Measurements from ENCODE around the gene ABHD1.
"Not testable (repeated sequence)": the region's sequence is repeated elsewhere in the genome, so short reads cannot be mapped to it uniquely, and the experiment has no call there.

The ABHD1 gene

DNA sequence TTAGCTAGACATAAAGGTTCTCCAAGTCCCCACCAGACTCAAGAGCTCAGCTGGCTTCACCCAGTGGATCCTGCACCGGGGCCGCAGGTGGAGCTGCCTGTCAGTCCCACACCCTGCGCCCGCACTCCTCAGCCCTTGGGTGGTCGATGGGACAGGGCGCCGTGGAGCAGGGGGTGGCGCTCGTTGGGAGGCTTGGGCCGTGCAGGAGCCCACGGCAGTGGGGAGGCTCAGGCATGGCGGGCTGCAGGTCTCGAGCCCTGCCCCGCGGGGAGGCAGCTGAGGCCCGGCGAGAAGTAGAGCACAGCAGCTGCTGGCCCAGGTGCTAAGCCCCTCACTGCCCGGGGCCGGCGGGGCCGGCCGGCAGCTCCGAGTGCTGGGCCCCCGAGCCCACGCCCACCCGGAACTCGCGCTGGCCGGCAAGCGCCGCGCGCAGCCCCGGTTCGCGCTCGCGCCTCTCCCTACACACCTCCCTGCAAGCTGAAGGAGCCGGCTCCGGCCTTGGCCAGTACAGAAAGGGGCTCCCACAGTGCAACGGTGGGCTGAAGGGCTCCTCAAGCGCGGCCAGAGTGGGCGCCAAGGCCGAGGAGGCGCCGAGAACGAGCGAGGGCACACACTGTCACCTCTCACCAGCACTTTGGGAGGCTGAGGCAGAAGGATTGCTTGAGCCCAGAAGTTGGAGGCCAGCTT lies 12.1 kb upstream of the ABHD1 start:
- DNase-seq = not testable (repeated sequence)

DNA sequence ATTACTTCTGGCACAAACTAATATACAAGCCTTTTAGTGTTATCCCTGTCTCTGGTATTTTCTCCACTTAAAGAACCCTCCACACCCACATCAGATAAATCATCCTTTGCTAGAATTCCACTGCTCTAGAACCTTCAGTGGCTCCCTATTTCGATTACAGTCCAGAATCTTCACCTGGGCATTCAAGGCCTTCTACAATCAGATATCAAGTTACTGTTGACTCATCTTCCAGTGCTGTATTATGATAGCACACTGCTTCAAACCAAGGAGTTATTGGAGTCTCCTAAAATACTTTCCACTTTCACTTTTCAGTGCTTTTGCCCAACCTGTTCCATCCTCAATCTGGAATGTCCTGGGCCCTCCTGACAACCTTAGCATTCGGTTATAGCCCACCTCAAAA lies 8.1 kb upstream of the ABHD1 start:
- DNase-seq = no peak

DNA sequence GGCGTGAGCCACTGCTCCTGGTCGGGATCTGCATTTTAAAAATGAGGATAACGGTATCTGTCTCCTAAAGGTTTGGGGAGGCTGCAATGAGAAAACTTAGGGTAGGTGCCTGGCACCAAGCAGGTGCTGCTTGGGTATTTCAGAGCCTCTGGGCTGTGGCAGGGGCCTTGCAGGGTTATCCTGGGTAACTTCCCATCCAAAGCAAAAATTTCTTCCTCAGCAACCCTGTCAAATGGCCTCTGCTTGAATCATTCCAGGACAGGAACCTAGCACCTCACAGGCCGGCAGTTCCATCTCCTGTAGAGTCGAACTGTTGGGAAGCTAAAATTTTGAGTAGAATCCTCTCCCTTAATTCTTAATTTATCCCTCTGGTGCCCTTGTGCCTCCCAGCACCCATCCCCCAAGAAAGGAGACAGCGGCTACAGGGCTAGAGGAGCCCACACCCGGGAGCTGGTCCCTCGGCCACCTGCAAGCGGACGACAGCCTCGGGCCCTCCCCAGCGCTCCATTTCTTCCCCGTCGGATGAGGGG lies 5.6 kb upstream of the ABHD1 start:
- no peak for DNase-seq

DNA sequence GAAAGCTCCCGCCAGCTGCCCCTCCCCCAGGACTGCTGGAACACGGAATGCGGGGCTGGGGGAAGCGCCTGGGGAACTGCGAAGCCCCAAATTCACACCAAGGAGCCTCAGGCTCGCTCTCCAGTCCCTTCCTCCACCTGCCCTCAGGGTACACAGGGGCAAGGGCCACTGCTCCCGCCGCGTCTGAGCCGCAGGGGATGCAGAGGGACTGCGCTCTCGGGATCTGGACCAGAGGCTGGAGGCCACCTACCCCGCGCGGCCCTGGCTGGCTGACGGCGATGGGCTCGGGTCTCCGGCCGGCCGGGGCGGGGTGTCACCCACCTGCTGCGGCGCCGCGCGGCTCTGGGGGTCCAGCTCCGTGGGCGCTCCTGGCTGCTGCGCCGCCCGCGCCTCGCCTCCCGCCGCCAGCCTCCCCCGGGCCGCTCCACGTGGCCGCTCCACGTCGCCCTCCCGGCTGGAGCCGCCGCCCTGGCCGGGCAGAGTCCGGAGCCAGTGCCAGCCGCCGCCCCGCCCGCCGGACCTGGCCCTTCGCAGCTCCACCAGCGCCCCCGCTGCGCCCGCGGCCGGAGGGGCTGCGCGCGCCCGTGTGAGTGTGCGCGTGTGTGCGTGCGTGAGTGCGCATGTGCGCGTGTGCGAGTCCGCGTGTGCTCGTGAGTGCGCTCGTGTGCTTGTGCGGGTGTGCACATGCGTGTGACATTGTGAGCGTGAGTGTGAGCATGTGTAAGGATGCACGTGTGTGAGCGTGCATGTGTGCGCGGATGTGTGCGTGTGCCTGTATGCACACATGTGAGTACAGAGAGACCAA lies 4.9 kb upstream of the ABHD1 start, which contains the start of gene CGREF1:
CGREF1 (minus strand) TSS at position 604 of the 805 bp plus-strand sequence. CDS start 14,762 bp downstream, outside the sequence.
- no peak for DNase-seq

DNA sequence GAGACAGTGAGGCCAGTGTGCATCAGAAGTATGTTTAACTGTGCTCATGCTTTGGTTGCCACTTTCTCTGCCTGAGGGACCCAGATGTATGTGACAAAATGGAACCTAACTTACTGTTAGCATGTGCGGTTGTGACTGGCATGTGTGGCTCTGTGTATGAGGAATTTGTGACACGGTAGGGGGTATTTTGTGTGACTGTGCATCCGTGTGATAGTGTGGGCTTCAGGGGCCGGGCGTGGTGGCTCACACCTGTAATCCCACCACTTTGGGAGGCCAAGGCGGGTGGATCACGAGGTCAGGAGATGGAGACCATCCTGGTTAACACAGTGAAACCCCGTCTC lies 4.3 kb upstream of the ABHD1 start:
- DNase-seq = not testable (repeated sequence)

DNA sequence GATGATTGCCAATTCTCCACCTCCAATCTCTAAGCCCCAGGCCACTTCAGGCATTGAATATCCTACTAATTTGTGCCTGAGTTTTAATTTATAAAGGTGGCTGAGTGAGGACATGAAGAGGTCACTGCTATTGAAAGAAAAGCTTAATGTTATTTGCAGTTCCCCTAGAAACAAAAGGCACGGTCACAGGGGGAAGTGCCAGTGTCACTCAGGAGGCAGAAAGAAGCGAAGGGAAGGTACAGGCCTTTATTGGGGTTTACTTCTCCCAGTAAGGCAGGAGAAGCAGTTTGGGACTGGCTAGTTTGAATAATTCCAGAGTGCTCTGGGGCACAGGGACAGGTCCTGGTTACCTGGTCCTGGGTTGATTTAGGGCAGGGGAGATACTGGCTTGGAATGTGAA lies 1.7 kb upstream of the ABHD1 start:
- DNase-seq = no peak

DNA sequence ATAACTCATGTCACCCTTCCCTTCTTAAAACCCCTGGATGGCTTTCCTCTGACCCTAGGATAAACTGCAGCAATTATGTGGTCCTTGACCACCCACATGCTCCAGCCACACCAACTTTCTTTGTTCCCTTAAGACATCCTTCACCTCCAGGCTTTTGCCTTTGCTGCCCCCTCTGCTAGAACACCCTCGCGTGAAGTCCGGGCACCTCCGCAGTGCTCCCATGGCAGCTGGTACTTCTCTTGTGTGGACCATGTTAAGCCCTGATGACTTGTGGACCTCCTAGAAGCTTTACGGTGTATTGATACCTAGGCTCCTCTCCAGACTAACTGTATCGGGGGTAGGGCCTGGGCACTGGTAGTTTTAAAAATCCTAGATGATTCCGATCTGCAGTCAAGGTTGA lies 824 bp upstream of the ABHD1 start:
- DNase-seq = no peak

DNA sequence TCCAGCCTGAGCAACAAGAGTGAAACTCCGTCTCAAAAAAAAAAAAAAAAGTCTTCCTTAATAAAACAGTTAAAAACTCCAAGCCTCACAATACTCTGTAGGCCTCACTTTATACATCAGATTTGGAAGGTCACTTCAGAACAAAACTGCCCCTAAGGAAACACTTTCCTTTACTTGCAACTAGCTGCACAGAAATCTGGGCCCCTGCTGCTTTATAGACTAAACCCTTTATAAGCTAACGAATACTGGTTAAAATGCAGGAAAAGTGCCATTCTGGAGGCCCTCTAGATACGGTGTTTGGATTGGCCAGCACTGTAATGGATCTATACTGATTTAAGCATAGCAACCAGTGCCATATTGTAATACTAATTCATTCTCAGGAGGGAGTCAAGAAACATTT lies 1.5 kb downstream of the ABHD1 start:
- DNase-seq = no peak

DNA sequence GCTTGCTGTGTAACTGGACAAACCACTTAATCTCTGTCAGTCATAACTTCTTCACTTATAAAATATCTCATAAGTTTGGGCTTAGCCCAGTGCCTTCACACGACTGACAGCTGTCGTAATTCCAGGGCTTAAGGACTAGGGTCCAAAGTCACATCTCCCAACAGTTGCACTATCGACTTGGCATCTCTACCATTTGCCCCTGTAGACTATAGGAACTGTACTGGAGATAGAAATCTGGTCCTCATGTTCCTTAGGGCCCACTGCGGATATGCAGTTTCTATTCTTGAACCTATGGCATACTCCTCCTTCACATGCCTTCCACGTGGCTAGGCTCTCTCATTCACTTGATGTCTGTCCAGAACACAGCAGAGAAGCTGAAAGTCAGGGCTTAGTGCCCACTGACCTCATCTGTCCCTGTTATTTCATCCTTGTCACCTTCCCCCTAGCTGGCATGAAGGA lies 2.7 kb downstream of the ABHD1 start:
- DNase-seq = no peak

DNA sequence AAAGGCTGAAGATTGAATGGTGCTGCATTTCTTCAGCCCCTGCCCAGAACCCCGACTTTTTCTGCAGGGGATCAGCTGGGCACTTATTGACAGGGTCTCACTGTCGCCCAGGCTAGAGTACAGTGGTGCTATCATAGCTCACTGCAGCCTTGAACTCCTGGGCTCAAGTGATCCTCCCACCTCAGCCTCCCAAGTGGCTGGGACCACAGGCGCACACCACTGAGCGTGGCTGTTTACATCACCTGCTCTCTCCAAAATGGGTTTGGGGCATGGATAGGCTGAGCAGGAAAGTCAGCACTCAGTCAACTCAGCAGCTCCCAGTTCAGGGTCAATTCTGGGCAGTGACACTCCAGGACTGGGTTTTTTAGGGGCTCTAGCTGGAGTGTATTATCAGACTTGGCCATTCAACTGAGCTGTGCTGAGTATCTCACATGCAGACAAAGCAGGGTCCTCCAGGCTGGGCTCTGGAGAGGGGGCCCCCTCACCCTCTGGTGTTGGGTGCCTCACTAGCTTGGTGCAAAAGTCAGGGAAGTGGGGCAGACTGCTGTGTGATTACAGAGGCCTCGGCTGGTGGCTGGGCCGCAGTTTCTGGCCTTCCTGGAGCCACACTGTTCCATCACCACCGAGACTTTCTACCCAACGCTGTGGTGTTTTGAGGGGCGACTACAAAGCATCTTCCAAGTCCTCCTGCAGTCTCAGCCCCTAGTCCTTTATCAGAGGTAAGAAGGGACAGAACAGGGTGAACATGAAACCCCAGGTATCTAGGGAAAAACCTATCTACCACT lies 4.5 kb downstream of the ABHD1 start:
- DNase-seq = no peak

DNA sequence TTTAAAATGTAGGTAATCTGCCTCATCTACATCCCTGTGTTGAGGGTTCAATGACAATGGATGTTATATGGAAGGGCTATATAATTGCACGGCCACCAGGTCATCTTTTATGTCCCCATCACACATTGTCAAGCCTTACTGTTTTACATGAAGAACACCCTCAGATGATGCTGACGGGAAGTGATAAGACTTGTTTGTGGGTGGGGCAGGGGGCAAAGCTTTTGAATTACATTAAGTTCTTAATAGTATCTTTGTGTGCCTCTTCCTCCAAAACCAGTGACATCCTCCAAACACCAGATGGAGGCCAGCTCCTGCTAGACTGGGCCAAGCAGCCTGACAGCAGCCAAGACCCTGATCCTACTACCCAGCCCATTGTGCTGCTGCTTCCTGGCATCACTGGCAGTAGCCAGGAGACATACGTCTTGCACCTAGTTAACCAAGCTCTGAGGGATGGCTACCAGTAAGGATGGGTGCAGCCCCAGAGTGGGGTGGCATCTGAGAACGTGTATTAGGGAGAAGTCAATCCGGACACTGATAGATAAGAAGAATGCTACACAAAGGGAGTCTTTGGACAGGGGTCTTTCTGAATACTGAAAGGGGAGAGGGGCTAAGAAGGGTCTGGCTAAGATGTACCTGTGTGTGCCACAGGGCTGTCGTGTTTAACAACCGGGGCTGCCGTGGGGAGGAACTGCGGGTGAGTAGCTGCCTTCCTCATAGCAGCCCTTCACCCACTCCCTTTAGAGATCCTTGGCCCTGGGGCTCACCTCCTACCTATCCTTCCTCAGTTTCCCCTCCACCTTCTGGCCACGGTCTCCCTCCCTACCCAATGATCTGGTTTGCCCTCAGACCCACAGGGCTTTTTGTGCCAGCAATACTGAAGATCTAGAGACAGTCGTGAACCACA lies 5.3 kb downstream of the ABHD1 start:
- DNase-seq = no peak

DNA sequence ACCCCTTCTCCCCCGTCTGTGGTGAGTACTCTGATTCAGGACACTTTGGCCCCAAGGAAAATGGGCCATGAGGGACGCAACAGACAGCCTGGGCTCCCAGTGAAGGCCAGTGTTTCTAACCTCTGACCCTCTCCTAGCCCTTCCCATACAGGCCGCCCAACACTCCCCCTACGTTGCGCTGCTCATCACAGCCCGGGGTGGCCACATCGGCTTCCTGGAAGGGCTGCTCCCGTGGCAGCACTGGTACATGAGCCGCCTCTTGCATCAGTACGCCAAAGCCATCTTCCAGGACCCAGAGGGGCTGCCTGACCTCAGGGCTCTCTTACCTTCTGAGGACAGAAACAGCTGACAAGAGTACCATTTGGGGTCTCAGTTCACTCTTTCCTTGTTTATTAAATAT lies 6.8 kb downstream of the ABHD1 start:
- no peak for DNase-seq

DNA sequence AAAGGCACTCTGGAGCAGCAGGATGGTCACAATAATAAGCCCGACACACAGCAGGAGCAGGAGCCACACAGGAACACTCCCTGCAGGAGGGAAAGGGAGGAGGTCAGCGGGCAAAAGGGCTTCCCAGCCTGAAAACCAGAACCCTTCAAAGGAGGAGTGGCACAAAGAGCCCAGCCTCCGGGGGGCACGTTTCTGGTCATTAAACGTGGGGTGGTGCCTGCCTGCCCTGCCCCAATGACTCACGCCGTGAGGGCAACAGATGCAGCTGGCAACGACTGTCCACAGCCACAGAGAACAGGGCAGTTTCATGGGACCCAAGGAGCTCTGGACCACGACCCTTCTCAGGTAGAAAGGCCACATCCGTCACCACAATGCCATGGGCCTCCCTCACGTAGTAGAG lies 7.8 kb downstream of the ABHD1 start:
- no peak for DNase-seq

DNA sequence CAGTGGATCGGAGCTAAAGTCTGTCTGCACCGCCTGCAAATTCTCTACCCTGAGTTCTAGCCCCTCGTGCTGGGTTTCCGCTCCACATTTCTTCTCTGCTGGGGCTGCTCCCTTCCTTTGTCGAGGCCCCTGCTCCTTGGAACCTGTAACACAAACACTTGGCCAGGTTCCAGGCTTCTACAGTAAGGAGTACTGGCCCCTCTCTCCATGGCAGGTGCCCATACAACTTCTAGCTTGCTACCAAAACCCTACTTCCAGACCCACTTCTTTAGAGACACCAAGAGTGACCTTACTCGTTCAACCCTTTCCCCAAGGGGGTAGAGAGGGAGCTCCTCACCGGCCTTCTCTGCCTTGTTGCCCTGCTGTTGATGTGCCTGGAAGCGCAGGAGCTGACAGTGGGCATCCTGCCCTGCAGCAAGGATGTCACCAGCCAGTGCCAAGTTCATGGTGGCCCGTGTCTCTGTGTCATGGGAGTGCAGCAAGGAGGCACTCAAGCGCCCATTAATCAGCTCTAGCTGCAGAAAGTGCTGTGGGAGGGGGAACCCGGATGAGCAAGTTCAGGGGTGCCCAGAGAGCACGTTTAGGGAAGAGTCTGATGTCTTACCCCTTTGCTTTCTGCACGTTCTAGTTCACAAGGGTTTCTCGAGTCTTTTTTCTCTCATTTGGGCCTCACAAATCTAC lies 9.7 kb downstream of the ABHD1 start:
- DNase-seq = no peak

DNA sequence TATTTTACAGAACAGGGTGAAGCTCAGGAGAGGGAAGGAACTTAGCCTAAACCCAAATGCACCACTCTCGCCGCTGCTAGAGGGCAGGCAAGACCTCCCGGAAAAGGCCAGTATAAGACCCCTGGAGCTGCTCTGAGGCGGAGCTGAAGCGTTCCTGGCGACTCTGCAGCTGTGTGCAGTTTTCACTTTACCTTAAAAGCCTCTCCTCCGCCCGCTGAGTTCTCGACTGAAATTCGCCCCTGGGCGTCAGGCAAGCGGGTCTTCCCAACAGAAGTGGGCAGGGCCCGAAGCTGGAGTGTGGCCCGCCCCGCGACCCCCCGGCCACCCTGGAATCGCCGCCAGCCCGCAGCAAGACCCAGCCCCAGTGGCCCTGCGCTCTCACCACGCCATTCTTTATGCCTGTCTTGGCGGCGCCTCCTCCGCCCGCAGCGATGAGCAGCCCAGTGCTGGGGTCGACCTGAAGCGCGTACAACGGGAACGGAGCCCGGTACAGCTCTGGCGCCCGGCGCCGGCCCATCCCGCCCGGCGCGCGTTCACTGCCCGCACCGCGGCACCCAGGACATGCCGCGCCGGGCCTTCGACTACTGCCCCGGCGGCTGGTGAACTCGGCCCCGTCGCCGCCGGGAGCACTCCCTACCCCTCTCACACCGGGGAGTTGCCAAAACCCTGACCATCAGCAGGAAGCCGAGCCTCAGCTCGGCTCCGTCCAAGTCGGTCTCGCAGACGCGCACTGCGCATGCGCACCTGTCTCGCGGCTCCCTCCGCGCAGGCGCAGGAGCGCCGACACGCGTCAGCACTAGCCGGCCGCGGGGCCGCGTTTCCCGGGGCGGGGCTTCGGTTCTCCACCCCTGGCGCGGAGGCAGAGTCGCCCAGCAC lies 10.5 kb downstream of the ABHD1 start, which contains the start of gene PREB:
PREB (minus strand) TSS at position 732 of the 876 bp plus-strand sequence; CDS start at position 517, 215 bp downstream.
- DNase-seq = peak; percentile 100

DNA sequence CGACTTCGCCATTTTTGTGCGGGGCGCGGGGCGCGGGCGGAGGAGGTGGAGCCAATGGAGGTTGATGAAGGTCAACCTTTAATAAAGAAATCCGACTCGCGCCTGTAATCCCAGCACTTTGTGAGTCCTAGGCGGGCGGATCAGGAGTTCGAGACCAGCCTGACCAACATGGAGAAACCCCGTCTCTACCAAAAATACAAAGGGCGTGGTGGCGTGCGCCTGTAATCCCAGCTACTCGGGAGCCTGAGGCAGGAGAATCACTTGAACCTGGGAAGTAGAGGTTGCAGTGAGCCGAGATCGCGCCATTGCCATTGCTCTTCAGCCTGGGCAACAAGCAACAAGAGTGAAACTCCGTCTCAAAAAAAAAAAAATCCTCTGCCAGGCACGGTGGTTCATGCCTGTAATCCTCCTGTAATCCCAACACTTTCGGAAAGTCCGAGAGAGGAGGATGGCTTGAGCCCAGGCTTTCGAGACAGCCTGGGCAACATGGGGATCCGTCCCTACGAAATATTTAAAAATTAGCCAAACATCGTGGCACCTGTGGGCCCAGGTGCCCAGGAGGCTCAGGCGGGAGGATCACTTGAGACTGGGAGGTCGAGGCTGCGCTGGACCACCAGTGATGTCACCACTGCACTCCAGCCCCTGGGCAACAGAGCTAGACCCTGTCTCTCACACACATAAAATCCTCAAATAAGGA lies 11.3 kb downstream of the ABHD1 start:
- no peak for DNase-seq

DNA sequence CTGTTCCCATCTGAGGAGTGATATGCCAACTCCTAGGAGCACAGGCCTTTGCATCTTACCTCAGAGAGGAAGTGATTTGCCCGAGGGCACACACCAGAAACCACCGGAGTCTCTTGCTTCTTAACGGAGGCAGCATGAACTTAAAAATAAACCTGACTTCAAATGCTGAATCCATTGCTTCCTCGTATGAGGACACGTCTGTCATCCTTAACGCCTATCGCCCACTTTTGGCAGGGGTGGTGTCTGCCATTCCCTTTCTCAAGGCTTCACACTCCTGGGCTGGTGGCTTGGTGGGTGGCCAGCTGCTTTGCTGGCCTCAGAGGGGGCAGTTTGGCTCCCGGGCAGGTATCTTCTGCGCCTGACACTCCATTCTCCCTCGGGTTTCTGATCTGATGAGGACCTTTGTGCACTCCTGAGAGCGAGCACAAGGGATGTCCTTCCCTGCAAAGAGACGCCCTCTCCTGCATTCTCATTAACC lies 11.9 kb downstream of the ABHD1 start:
- DNase-seq = no peak

DNA sequence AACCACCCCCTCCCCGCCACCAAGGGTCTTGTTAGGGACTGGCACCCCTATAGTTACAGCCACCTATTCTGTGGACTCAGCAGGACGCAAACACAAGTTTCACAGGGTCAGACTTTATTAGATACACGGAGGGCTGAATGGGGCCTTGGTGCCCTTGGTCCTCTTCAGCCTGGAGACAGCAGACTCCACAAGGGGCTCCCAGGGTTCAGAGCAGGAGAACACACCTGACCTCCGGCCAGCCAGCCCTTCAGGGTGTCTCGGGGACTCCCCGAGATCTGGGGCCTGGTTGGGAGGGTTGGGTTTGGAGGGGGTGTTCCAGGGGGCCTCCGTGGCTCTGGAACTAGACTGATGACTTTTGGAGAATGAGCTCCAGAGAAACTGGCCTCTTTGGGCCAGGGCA lies 13.1 kb downstream of the ABHD1 start:
- no peak for DNase-seq

DNA sequence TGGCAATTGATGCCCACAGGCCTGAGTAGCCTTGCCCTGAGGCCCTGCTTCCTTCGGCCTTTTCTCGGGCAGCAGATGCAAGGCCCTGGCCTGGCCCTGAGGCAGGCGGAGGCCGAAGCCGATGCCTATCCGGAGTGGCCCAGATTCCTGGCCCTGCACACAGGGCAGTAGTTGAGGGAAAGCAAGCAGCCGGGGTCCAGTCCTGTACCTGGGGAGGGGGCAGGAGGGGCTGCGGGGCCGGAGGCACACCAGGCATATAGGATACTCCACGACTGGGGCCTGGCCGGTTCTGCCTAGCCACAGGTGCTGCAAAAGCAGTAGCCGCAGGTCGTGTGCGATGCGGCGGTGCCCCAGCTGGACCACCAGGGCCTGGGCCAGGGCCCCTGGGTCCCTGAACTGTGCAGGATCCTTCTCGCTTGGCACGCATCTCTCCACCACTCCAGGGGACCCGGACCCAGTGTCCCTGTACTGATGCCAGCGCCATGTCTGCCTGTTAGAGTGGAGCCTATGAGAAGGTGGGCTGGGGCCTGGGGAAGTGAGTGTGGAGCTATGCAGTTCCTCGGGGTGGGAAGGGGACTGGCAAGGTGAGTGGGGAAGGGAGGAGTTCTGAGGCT lies 13.8 kb downstream of the ABHD1 start:
- no peak for DNase-seq

Data from activated CD4-positive, CD25-positive, alpha-beta regulatory T cell treated with anti-CD3 and anti-CD28 coated beads, Interleukin-2, amount 50 U/mL, for 72 hours (primary cell).